Ishikawa (cell line): ENCODE results near the gene HLA-A.
A peak's percentile ranks its signal among the peaks of the same experiment; 100 is the strongest.

Source experiments
- CEBPB ChIP-seq: IDR thresholded peaks from 2 replicates; pipeline ENCODE4 v1.6.1; 2012
- CREB1 ChIP-seq: IDR thresholded peaks from 2 replicates; pipeline ENCODE4 v1.6.1; 2012; ENCODE audit warnings: low read depth
- EGR1 ChIP-seq: IDR thresholded peaks from 2 replicates; pipeline ENCODE4 v1.6.1; 2012
- EP300 ChIP-seq: IDR thresholded peaks from 2 replicates; pipeline ENCODE4 v1.6.1; 2012; ENCODE audit warnings: borderline replicate concordance
- MAX ChIP-seq: IDR thresholded peaks from 2 replicates; pipeline ENCODE4 v1.6.1; 2012
- NFIC ChIP-seq: IDR thresholded peaks from 2 replicates; pipeline ENCODE4 v1.6.1; 2012
- REST ChIP-seq: IDR thresholded peaks from 2 replicates; pipeline ENCODE4 v1.6.1; 2012; ENCODE audit warnings: low read depth, mild to moderate bottlenecking
- TCF12 ChIP-seq: IDR thresholded peaks from 2 replicates; pipeline ENCODE4 v1.6.1; 2012; ENCODE audit warnings: low read depth

- TF ChIP-seq REST: no peak
- no peak for TF ChIP-seq CREB1
- TF ChIP-seq CEBPB: no peak
- no peak for TF ChIP-seq EGR1
- peak; percentile 75 for TF ChIP-seq NFIC
- peak; percentile 66; the same call in 1 of the 2 replicates for TF ChIP-seq TCF12
- no peak for TF ChIP-seq MAX
- no peak for TF ChIP-seq EP300
Measured at GRCh38 chr6:29967379-29968010, 25.2 kb downstream of the HLA-A start.
